SU-DHL-6 (cell line): Measurements from ENCODE around the gene MEOX2.

Source experiments
- EZH2phosphoT487 ChIP-seq: fragments of 200-600 bp; sonication (generic), shearing (Covaris generic); conservative IDR thresholded peaks from 2 replicates; pipeline ENCODE4 v1.6.1; 2018; ENCODE audit warnings: mild to moderate bottlenecking, antibody characterized with exemption, low read length, moderate library complexity, mixed read lengths
- TF ChIP-seq, protein P1 (sequence below): fragments of 200-600 bp; sonication (generic); IDR thresholded peaks from one replicate; pipeline ENCODE4 v1.5.1; 2017; ENCODE audit warnings: antibody characterized with exemption, mild to moderate bottlenecking, low read length, moderate library complexity; ENCODE audit not compliant: insufficient read depth, poor library complexity, severe bottlenecking

DNA sequence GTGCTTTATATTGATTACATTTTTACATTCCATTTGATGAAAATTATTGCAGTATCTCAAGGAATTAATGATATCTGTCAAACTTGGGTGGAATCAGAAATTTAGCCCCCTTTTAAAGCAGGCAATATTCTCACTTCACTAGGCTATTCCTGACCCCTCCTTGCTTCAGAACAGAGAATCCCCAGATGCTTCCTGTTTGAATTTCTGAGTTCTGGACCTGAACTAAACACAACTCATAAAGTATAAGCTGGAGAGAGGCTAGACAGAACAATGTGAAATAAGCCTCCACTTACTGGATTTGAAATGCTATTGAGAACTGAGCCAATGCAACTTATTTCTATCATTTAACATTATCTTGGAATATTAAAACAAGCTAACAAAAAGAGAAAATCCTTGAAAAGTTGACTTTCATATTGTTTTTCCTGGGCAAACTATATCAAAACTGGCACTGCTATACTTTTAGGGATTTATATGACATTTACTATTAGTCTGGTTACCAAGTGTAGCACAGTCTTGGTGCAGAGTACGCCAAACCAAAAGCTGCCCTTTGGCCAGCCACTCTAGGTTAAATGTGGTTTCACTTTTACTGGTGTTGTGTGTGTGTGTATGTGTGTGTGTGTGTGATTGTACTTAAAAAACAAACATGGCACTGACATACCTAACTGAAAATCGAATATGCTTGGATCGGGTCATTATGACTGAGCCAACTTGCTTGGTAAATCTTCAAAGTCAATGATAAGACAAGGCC, 105.7 kb downstream of the MEOX2 start:
- TF ChIP-seq, protein P1, sequence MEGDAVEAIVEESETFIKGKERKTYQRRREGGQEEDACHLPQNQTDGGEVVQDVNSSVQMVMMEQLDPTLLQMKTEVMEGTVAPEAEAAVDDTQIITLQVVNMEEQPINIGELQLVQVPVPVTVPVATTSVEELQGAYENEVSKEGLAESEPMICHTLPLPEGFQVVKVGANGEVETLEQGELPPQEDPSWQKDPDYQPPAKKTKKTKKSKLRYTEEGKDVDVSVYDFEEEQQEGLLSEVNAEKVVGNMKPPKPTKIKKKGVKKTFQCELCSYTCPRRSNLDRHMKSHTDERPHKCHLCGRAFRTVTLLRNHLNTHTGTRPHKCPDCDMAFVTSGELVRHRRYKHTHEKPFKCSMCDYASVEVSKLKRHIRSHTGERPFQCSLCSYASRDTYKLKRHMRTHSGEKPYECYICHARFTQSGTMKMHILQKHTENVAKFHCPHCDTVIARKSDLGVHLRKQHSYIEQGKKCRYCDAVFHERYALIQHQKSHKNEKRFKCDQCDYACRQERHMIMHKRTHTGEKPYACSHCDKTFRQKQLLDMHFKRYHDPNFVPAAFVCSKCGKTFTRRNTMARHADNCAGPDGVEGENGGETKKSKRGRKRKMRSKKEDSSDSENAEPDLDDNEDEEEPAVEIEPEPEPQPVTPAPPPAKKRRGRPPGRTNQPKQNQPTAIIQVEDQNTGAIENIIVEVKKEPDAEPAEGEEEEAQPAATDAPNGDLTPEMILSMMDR, result no peak
- TF ChIP-seq EZH2phosphoT487, result no peak
